ENCODE measurements around the gene DNAJC1.
"Not testable (repeated sequence)": the region's sequence is repeated elsewhere in the genome, so short reads cannot be mapped to it uniquely, and the experiment has no call there.

Gene DNAJC1

DNA sequence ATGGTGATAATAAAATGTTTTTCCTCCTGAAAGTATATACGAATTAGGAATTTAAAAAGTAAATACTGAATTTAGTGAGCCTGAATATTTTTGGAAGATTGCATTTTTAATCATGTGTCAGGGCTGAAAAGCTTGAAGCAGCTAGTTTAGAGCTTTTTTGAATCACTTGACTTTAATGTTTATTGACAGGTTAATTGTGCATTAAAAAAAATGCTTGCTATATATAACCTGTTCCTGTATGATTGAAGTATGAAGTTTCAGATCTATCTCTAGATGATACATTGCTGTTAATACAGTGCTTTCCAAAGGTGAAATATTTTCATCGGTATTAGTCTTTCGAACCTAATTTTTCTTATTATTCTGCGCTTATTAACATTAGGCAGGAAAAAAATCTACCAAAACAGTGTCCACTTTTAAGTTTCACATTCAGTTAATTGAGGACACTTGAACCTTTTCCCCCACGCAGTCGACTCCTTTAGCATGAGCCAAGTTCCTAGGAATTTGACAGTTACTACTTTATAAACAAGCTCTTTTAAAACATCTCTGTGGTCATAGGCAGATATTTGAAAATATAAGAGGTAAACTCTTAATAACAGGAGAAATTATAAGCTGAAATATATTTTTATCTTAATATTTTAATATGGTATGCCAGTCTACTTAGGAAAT is 282.4 kb downstream of the DNAJC1 start:
- Mint-ChIP-seq H3K27me3 (ENCODE audit: low read depth, poor library complexity) (no peaks in the 10 kb centered on the region), H3K27ac (no peak overlapping the region), H3K4me3 (no peak overlapping the region), H3K4me1 (peaks cover 13% of the 10 kb centered on the region), H3K36me3 (ENCODE audit: low read depth) (peaks cover 34% of the 10 kb centered on the region), H3K9me3 (no peaks in the 10 kb centered on the region)
- TF ChIP-seq, protein P1, sequence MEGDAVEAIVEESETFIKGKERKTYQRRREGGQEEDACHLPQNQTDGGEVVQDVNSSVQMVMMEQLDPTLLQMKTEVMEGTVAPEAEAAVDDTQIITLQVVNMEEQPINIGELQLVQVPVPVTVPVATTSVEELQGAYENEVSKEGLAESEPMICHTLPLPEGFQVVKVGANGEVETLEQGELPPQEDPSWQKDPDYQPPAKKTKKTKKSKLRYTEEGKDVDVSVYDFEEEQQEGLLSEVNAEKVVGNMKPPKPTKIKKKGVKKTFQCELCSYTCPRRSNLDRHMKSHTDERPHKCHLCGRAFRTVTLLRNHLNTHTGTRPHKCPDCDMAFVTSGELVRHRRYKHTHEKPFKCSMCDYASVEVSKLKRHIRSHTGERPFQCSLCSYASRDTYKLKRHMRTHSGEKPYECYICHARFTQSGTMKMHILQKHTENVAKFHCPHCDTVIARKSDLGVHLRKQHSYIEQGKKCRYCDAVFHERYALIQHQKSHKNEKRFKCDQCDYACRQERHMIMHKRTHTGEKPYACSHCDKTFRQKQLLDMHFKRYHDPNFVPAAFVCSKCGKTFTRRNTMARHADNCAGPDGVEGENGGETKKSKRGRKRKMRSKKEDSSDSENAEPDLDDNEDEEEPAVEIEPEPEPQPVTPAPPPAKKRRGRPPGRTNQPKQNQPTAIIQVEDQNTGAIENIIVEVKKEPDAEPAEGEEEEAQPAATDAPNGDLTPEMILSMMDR (IDR thresholded peaks at IDR 0.05) = no peak
- DNase-seq = no peak

- H3K27me3 Mint-ChIP-seq (ENCODE audit: low read depth, poor library complexity) = no peaks in the 10 kb centered on the region
- TF ChIP-seq, protein P1 (IDR thresholded peaks at IDR 0.05) = no peak
- no peak for DNase-seq
- peaks cover 38% of the 10 kb centered on the region for H3K36me3 Mint-ChIP-seq (ENCODE audit: low read depth)
- no peaks in the 10 kb centered on the region for H3K9me3 Mint-ChIP-seq
- no peak overlapping the region for H3K4me3 Mint-ChIP-seq
- no peak overlapping the region for H3K27ac Mint-ChIP-seq
- peaks cover 19% of the 10 kb centered on the region for H3K4me1 Mint-ChIP-seq
These were observed 283.4 kb downstream of the DNAJC1 start for GRCh38 chr10:21720090-21720489.

DNA sequence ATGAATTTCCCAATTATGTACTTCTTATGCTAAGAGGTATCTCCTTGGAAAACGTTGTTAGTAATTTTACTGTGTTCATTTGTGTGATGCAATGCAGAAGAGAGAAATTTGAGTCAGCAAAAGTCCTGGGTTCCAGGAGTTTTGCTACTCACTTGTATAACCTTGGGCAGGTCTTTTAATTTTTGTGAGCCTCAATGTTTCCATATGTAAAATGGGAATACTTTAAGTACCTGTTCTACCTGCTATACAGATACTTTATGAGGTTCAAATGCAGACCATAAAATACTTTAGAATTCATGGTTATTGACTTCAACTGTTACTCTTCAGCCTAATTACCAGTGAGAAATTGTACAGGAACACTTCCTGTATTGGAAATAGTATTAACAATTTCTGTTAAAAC is 284.0 kb downstream of the DNAJC1 start:
- TF ChIP-seq, protein P1 (IDR thresholded peaks at IDR 0.05) = no peak
- no peak overlapping the region for H3K27ac Mint-ChIP-seq
- no peaks in the 10 kb centered on the region for H3K27me3 Mint-ChIP-seq (ENCODE audit: low read depth, poor library complexity)

DNA sequence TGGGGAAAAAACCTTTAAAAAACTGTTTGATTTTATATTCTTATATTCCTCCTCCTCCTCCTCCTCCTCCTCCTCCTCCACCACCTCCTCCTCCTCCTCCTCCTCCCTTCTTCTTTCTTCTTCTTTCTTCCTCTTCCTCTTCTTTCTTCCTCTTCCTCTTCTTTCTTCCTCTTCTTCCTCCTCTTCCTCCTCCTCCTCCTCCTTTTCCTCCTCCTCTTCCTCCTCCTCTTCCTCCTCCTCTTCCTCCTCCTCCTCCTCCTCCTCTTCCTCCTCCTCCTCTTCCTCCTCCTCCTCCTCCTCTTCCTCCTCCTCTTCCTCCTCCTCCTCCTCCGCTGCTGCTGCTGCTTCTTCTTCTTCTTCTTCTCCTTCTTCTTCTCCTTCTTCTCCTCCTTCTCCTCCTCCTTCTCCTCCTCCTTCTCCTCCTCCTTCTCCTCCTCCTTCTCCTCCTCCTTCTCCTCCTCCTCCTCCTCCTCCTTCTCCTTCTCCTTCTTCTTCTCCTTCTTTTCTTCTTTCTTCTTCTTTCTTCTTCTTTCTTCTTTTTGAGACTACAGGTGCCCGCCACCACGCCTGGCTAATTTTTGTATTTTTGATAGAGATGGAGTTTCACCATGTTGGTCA is 286.0 kb downstream of the DNAJC1 start:
- not testable (repeated sequence) for H3K9me3 Mint-ChIP-seq; H3K4me3 Mint-ChIP-seq; H3K27me3 Mint-ChIP-seq (ENCODE audit: low read depth, poor library complexity); DNase-seq; H3K4me1 Mint-ChIP-seq
- H3K27ac Mint-ChIP-seq = peak overlapping the region; percentile 79
- peaks cover 52% of the 10 kb centered on the region for H3K36me3 Mint-ChIP-seq (ENCODE audit: low read depth)

More for the DNA sequence above, 284.0 kb downstream of the DNAJC1 start:
- no peak for DNase-seq
- Mint-ChIP-seq H3K9me3 (no peaks in the 10 kb centered on the region), H3K4me3 (no peak overlapping the region), H3K4me1 (peaks cover 15% of the 10 kb centered on the region), H3K36me3 (ENCODE audit: low read depth) (peaks cover 37% of the 10 kb centered on the region)

DNA sequence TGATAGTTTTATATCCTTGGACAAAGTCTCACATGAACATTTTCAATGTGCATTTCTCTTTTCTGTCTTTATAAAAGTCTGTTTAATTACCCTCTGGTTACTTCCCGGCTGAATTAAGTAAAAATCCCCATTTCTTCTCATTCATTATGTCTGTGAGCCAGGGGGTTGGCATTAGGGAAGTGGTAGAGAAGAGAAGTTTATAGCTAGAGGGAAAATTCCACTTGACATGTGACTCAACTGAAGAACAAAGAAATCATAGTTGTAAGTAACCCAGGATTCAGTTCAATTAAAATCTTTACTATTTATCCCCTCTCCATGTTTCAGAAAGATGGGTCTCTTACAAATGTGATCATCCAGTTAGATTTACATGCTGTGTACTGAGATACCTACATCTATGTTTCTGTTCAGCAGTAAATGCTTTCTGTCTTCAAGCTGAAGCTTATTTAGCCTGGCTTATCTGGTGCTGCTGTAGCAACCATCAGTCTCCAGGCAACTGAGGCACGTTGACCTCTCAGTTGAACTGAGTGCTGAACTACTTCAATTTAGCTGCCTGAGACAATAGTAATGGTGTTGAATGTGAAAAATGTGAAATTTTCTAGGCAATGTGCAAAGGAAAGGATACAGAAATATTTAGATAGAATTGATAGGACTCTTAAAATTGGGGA is 287.9 kb downstream of the DNAJC1 start:
- DNase-seq = no peak

GRCh38 chr10:21712975-21713374 is 290.6 kb downstream of the DNAJC1 start:
- H3K4me1 Mint-ChIP-seq = peaks cover 9% of the 10 kb centered on the region
- H3K36me3 Mint-ChIP-seq (ENCODE audit: low read depth) = peaks cover 73% of the 10 kb centered on the region
- TF ChIP-seq, protein P1 (IDR thresholded peaks at IDR 0.05) = no peak
- no peak overlapping the region for H3K4me3 Mint-ChIP-seq
- no peak for DNase-seq
- no peak overlapping the region for H3K27ac Mint-ChIP-seq
- no peaks in the 10 kb centered on the region for H3K9me3 Mint-ChIP-seq
- no peaks in the 10 kb centered on the region for H3K27me3 Mint-ChIP-seq (ENCODE audit: low read depth, poor library complexity)

More for the DNA sequence above, 287.9 kb downstream of the DNAJC1 start:
- TF ChIP-seq, protein P1 (IDR thresholded peaks at IDR 0.05) = no peak
- Mint-ChIP-seq H3K4me1 (peaks cover 9% of the 10 kb centered on the region), H3K4me3 (no peak overlapping the region), H3K36me3 (ENCODE audit: low read depth) (peaks cover 64% of the 10 kb centered on the region), H3K27ac (peak overlapping the region; percentile 74), H3K9me3 (no peaks in the 10 kb centered on the region), H3K27me3 (ENCODE audit: low read depth, poor library complexity) (no peaks in the 10 kb centered on the region)
